Effector memory CD4-positive, alpha-beta T cell (primary cell): ENCODE results near the gene ALDH3A1.

Experiments used
- DNase-seq, 3 donors: peaks; one replicate each; pipeline ENCODE4 v3.0.0-alpha.2; 2020
- H3K27ac ChIP-seq: 2 replicates; pipeline ENCODE4 v1.7.0; 2013; ENCODE audit warnings: mild to moderate bottlenecking, low read length, moderate library complexity; ENCODE audit not compliant: insufficient read depth, poor library complexity, severe bottlenecking
- H3K27me3 ChIP-seq: replicated peaks from 2 replicates; pipeline ENCODE4 v1.7.0; 2013; ENCODE audit warnings: mild to moderate bottlenecking, low read length; ENCODE audit not compliant: insufficient read depth, control insufficient read depth, poor library complexity, severe bottlenecking
- H3K36me3 ChIP-seq: 2 replicates; pipeline ENCODE4 v1.7.0; 2013; ENCODE audit warnings: mild to moderate bottlenecking, low read length, moderate library complexity; ENCODE audit not compliant: control insufficient read depth, insufficient read depth
- H3K4me1 ChIP-seq: 2 replicates; pipeline ENCODE4 v1.7.0; 2013; ENCODE audit warnings: low read length, mild to moderate bottlenecking; ENCODE audit not compliant: control insufficient read depth, insufficient read depth, poor library complexity, severe bottlenecking
- H3K4me3 ChIP-seq: 2 replicates; pipeline ENCODE4 v1.7.0; 2013; ENCODE audit warnings: low read length, low read depth, mild to moderate bottlenecking; ENCODE audit not compliant: insufficient read depth, poor library complexity, severe bottlenecking
- H3K9me3 ChIP-seq: 2 replicates; pipeline ENCODE4 v1.7.0; 2013; ENCODE audit warnings: mild to moderate bottlenecking, low read length, moderate library complexity; ENCODE audit not compliant: control insufficient read depth

ALDH3A1 gene

DNA sequence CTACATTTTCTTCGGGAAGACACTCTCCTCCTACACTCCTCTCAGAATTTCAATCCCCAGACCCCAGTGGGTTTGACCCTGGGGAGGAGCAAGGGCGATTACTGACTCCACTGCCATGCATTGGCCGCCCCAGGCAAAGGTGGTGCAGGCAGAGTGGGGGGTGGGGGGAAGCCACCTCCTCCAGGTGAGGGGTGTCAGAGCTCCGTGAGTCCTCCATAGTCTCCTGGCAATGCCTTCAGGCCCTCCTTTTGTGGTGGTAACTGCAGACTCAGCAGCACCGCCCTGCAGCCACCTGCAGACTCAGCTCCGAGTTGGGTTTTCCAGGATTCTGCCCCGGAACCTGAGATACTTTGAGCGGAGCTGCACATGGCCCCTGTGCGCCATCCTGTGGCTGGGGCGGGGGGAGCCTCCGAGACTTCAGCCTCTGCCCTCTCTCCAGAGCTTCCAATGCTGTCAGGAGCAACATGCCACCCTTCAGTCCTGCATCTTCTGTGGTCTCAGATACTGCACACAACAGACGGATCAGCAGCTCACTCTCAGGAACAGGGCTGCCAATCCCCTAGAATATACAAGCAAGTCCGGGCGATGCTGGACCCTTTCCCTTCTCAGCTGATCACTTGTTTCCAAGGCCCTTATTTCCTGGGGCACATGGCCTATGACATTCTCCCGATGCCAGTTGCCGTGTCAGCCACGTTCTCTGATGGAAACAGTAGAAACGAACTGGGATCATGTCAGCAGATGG is 29.3 kb downstream of the ALDH3A1 start:
- H3K4me3 ChIP-seq: no peak overlapping the region
- no peak for DNase-seq
- H3K36me3 ChIP-seq: no peaks in the 10 kb centered on the region
- peaks cover under 1% of the 10 kb centered on the region for H3K4me1 ChIP-seq
- H3K27ac ChIP-seq: no peak overlapping the region
- H3K9me3 ChIP-seq: no peaks in the 10 kb centered on the region
- H3K27me3 ChIP-seq: no peaks in the 10 kb centered on the region

DNA sequence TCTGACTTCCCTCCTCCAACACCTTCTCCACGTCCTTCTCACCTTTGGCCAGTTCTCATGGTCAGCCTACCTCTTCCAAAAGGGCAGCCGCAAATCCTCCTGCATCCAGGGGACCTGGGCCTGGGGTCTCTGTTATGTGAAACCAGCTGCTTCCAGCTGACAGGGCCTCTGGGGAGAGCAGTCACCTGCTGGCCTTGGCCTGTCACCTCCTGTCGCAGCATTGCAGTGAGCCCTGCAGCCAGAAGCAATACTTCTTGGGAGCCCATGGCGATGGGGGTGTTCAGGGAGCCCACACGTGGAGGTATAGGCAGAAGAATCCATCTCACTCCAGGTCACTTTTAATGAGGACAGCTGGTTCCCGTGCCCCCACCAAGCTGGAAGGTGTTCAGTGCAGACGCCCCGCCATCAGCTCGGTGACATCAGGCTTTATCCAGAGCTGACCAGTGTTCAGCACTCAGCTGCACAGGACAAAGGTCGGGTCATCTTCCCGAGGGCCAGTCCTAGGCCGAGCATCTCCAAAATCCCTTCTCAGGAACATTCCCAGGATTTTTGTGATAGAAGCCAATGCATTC is 30.0 kb downstream of the ALDH3A1 start:
- no peak overlapping the region for H3K27ac ChIP-seq
- H3K4me1 ChIP-seq: no peaks in the 10 kb centered on the region
- DNase-seq: no peak
- H3K36me3 ChIP-seq: no peaks in the 10 kb centered on the region
- H3K27me3 ChIP-seq: no peaks in the 10 kb centered on the region
- no peaks in the 10 kb centered on the region for H3K9me3 ChIP-seq
- H3K4me3 ChIP-seq: no peak overlapping the region

DNA sequence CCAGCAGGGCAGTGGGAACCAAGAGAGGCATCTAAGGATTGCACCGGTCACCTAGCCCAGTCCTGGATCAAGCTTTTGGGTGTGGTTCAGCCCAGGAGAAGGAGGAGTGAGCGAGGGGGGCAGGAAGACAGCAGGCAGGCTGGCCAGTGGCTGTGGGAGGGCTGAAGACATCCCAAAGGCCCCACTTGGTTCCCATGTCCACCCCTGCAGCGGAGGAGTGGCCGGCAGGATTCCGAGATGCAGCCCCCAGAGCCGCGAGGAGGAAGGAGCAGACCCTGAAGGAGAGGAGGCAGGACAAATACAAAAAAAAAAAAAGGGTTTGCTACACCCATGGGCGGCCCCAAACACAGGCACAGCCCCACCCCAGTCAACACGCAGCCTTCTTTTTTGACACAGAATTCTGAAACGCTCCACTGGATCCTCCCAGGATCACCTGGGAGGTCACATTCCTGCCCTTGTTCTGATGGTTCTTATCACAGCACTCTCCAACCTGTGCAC is 30.6 kb downstream of the ALDH3A1 start:
- no peak for DNase-seq
- H3K36me3 ChIP-seq: no peaks in the 10 kb centered on the region
- no peaks in the 10 kb centered on the region for H3K4me1 ChIP-seq
- H3K9me3 ChIP-seq: no peaks in the 10 kb centered on the region
- H3K27ac ChIP-seq: no peak overlapping the region
- no peaks in the 10 kb centered on the region for H3K27me3 ChIP-seq
- H3K4me3 ChIP-seq: no peak overlapping the region

DNA sequence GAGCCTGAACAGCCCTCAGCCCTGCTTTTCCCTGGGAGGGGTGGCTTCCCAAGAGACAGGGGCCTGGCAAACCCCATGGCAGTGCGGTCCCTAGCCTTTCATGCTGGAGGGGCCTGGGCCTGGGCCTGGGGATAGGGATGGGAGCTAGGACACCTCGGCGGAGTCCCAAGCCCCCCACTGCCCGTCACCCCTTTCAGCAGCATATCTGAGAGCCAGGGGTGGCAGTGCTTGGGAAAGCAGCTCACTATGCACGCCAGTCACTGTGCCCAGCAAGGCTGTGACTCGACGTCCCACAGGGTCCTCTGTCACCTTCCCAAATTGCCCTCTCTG is 31.1 kb downstream of the ALDH3A1 start:
- DNase-seq: no peak
- Histone ChIP-seq H3K4me1 (no peaks in the 10 kb centered on the region), H3K27me3 (no peaks in the 10 kb centered on the region), H3K9me3 (no peaks in the 10 kb centered on the region), H3K36me3 (no peaks in the 10 kb centered on the region), H3K27ac (no peak overlapping the region), H3K4me3 (no peak overlapping the region)

DNA sequence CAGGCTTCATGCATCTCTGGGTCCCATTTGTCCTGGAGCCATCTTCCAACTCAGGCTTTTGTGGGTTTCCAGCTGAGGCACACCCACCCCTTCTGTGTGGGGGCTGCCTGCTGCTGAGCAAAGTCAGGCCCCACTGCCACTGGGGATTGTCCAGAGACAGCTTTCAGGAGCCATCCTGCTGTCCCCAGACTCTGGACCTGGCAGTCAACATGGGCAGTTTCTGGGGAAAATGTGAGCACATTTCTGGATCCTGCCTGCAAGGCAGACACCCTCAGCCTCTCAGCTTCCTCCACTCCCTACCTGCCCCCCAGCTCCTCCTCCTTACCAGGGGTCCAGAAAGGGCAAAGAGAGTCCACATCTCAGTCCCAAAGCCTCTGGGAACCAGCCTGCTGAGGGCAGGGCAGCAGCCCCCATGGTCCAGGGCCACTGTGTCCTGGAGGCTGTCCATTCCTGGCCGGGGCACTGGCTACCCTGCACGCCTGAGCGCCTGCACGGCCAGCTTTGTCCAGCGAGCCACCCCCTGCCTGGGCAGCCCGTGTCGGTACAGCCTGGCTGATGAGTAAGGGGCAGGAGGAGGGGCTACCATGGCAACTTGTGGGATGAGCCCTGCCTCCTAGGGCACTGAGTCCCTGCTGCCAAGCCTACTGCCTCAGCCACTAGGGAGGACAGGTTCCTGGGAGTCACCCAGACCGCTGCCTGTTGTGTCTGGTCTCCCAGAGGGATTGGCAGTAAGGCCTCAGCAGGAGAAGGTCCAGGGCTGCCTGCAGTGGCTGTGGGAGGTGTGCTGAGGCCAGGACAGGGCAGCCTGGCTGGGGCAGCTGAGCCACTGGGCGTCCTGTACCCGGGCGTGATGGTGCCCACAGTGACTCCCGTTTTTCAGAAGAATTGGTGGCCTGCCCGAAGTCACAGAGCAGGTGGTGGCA is 31.7 kb downstream of the ALDH3A1 start, which contains the start of gene SLC47A2:
Gene SLC47A2, minus strand, starts transcription at position 477 of the 923 bp plus-strand sequence. Its CDS starts 29 bp downstream, at position 448.
- DNase-seq: no peak
- Histone ChIP-seq H3K4me3 (no peak within 1 kb of the TSS), H3K27me3 (no peaks in the 10 kb centered on the region), H3K4me1 (no peaks in the 10 kb centered on the region), H3K9me3 (no peaks in the 10 kb centered on the region), H3K36me3 (no peaks in the 10 kb centered on the region), H3K27ac (no peak within 1 kb of the TSS)

DNA sequence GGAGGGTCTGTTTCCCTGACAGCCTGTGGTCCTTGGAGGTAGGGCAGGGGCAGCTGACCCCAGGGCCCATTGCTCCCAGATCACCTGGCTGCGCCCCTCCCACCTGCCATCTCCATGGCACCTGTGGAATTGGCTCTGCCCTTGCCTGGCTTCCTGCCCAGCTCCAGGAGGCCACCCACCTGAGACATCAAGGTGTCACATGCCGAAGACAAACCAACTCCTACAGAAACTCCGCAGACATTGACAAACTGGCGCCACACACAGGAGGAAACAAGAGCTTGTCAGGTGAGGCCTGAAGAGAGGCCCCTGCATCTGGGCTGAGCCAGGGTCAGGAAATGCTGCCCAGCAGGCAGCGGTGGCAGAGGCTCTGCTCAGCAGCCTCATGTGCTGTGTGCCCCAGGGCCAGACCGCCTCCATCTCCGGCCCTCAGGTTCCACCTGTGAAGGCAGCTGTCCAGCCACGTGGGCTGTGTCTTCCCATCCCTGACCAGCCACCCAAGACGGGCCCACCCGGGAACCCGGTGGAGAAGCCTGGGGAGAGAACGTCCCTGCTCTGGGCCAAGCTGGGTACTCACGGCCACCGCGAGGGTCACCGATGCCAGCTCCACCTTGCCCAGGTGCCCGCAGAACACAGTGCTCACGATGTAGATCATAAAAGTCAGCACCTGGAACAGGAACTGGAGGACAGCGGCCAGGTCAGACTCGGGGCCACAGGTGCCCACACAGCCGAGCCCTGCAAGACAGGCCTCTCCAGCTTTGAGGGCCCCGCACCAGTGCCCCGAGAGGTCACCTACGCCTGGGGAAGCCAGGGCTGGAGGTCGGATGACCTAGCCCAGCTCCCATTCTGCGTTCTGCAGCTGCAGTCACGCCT is 33.3 kb downstream of the ALDH3A1 start:
- Histone ChIP-seq H3K27me3 (no peaks in the 10 kb centered on the region), H3K4me1 (no peaks in the 10 kb centered on the region), H3K9me3 (no peaks in the 10 kb centered on the region), H3K27ac (no peak overlapping the region), H3K4me3 (no peak overlapping the region), H3K36me3 (no peaks in the 10 kb centered on the region)
- no peak for DNase-seq

DNA sequence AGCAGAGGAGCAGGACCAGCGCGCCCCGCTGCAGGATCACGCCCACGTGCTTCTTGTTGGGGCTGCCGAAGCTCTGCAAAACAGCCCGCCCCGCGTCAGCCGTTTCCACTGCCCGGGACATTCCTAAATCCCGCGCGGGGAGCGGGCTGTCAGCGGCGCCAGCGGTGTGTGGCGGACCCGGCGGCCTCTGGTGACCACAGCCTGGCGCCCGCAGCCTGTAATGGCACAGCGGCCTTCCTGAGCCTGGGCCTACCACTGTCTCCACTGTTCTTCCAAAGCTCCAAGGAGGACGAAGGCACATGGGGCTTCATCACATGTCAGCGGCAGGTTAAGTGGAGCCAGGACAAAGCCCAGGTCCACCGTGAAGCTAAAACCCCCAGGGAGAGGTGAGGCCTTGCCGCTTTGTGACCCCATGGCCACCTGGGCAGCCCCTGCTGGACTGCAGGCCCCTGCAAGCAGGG is 34.2 kb downstream of the ALDH3A1 start:
- Histone ChIP-seq H3K36me3 (no peaks in the 10 kb centered on the region), H3K4me1 (no peaks in the 10 kb centered on the region), H3K4me3 (no peak overlapping the region), H3K9me3 (no peaks in the 10 kb centered on the region), H3K27me3 (no peaks in the 10 kb centered on the region), H3K27ac (no peak overlapping the region)
- DNase-seq: no peak

DNA sequence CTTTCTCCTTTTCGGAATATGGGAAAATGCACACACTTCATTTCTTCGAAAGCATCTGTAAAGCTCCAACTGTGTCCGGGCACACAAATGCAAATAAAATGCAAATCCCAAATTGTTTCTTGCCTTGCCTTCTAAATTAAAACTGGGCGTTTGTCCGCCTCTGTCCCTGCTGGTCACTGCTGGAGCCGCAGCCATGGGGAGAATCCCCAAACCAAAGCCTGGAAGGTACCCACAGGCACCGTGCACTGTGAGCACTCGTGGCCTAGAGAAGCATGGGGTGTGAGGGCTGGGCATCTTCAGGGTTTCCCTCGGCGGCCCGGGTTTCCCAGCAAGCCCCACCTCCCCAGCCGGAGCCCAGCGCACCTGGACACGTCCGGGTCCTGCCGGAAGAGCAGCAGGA is 34.6 kb downstream of the ALDH3A1 start:
- DNase-seq: no peak
- Histone ChIP-seq H3K4me3 (no peak overlapping the region), H3K27me3 (no peaks in the 10 kb centered on the region)

DNA sequence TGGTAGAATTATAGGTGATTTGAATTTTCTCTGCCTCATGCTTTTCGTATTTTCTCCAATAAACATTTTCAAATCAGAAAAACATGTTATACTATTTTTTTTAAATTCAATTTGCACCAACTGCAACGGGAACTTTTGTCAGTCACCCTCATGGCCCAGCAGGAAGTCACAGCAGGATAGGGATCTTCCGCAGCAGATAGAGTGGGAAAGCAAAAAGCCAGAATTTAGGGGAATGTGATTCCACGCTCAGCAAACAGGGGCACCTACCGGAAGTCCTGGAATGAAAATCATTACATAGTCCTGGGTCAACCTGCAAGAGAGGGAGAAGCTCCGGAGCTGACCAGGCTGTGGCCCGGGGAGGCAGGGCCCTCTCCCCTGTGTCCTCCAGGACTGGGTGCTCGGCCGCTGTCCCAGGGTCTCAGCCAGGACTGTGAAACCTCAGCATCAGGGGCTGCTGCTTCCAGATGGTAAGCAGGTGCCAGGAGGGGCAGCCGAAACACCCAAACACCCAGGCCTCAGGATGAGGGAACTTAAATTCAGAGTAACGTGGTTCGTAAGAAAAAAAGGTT is 35.6 kb downstream of the ALDH3A1 start:
- Histone ChIP-seq H3K4me1 (no peaks in the 10 kb centered on the region), H3K27me3 (no peaks in the 10 kb centered on the region), H3K4me3 (no peak overlapping the region), H3K27ac (no peak overlapping the region), H3K36me3 (no peaks in the 10 kb centered on the region), H3K9me3 (no peaks in the 10 kb centered on the region)
- DNase-seq: no peak

More for the DNA sequence above, 34.6 kb downstream of the ALDH3A1 start:
- H3K27ac ChIP-seq: no peak overlapping the region
- no peaks in the 10 kb centered on the region for H3K4me1 ChIP-seq
- no peaks in the 10 kb centered on the region for H3K36me3 ChIP-seq
- no peaks in the 10 kb centered on the region for H3K9me3 ChIP-seq
